HepG2 (cell line): ENCODE data around the gene GMPR. TPM values are rescaled to one million over a fixed set of nuclear protein-coding genes. Genes with fewer than 3 reads are reported as not detected.

Experiments used
- ATAC-seq: fragments of 200-7000 bp; cut with Tn5 transposase; 3 replicates; pipeline ENCODE4 v1.9.1; 2020; ENCODE audit warnings: mild to moderate bottlenecking, moderate library complexity
- BruUV-seq: library from RNA; stranded (reverse); fragments of 400-500 nt; replicated peaks from 2 replicates; lab custom pipeline; 2021; lab: Mats Ljungman, UMichigan
- CTCF ChIA-PET: fragments of 300-600 bp; formaldehyde crosslinking; extraction: SDS; loops from one replicate; lab custom pipeline; 2021; ENCODE audit warnings: low total read pairs, inconsistent platforms, low intra/inter-chr PET ratio; lab: Yijun Ruan, JAX
- POLR2A ChIA-PET: fragments of 350-600 bp; sonication (Branson Sonifier 250); formaldehyde crosslinking; loops from one replicate; lab custom pipeline; 2020; ENCODE audit warnings: antibody characterized with exemption, inconsistent platforms; lab: Yijun Ruan, JAX
- DNase-seq: peaks from one replicate; pipeline ENCODE4 v3.0.0-alpha.2; 2015; ENCODE audit warnings: low spot score
- FAIRE-seq: peaks from 3 replicates; lab custom pipeline; 2011; peaks lifted over from hg19 to GRCh38; lab: Jason Lieb, UNC
- H2AFZ ChIP-seq: one replicate; pipeline ENCODE4 v1.6.1; 2011; ENCODE audit warnings: low read length, inconsistent platforms
- H3K27ac ChIP-seq: fragments of 300-600 bp; 3 replicates; pipeline ENCODE4 v1.8.0; 2011; ENCODE audit warnings: mixed run types, mild to moderate bottlenecking, mixed read lengths, low read length, inconsistent platforms; ENCODE audit not compliant: insufficient read depth; ENCODE audit errors: extremely low read length
- H3K27me3 ChIP-seq, 2 experiments: fragments of 200-600 bp in 1 of 2; 2 replicates in 1 of 2; 3 replicates in 1 of 2; pipeline versions ENCODE4 v1.6.0 to v1.8.0; 2011; ENCODE audit warnings: low read length in 2 of 2, mild to moderate bottlenecking in 2 of 2, moderate library complexity in 2 of 2, inconsistent platforms in 1 of 2; ENCODE audit not compliant: insufficient read depth in 2 of 2, control insufficient read depth in 1 of 2
- H3K36me3 ChIP-seq, 2 experiments: fragments of 200-600 bp in 1 of 2; replicated peaks in 1 of 2; 2 replicates in 1 of 2; 3 replicates in 1 of 2; pipeline versions ENCODE4 v1.5.1 to v1.8.0; 2011; ENCODE audit warnings: low read length in 2 of 2, inconsistent platforms in 1 of 2; ENCODE audit not compliant: insufficient read depth in 2 of 2, control insufficient read depth in 1 of 2
- H3K4me1 ChIP-seq: 2 replicates; pipeline ENCODE4 v1.5.1; 2012; ENCODE audit warnings: low read length, inconsistent platforms; ENCODE audit not compliant: insufficient read depth
- H3K4me2 ChIP-seq: 2 replicates; pipeline ENCODE4 v1.6.0; 2011; ENCODE audit warnings: low read depth, low read length, inconsistent platforms
- H3K4me3 ChIP-seq, 3 experiments: fragments of 200-600 bp in 1 of 3; sonication (generic), shearing (Covaris generic) in 1 of 3; replicated peaks in 1 of 3; 2 replicates each; pipeline ENCODE4 v1.5.1; 2011 to 2016; ENCODE audit warnings: low read length in 3 of 3, inconsistent platforms in 2 of 3, low read depth in 2 of 3, mild to moderate bottlenecking in 2 of 3, control low read depth in 1 of 3, mixed read lengths in 1 of 3; ENCODE audit not compliant: insufficient read depth in 1 of 3
- H3K79me2 ChIP-seq: one replicate; pipeline ENCODE4 v1.6.1; 2011; ENCODE audit warnings: low read length, inconsistent platforms; ENCODE audit not compliant: insufficient read depth
- H3K9ac ChIP-seq: 2 replicates; pipeline ENCODE4 v1.6.0; 2011; ENCODE audit warnings: mild to moderate bottlenecking, low read depth, low read length, inconsistent platforms; ENCODE audit not compliant: insufficient read depth
- H3K9me3 ChIP-seq: 2 replicates; pipeline ENCODE4 v1.5.1; 2012; ENCODE audit warnings: mild to moderate bottlenecking, low read length
- H4K20me1 ChIP-seq: 2 replicates; pipeline ENCODE4 v1.6.0; 2011; ENCODE audit warnings: inconsistent platforms, mild to moderate bottlenecking, low read length, moderate library complexity; ENCODE audit not compliant: insufficient read depth
- FOSL2 ChIP-seq: sonication (generic); formaldehyde crosslinking; IDR thresholded peaks from 2 replicates; pipeline ENCODE4 v1.4.0; 2020; ENCODE audit warnings: missing genetic modification reagents
- KAT2B ChIP-seq: fragments of 150-350 bp; IDR thresholded peaks from 2 replicates; pipeline ENCODE4 v1.6.1; 2014; ENCODE audit warnings: low read depth, low read length, borderline replicate concordance
- PCBP2 ChIP-seq: fragments of 200-400 bp; formaldehyde crosslinking; optimal IDR thresholded peaks from 2 replicates; pipeline ENCODE3; 2018; ENCODE audit warnings: low read length, low read depth; ENCODE audit not compliant: poor library complexity, severe bottlenecking
- SIN3B ChIP-seq: fragments of 150-350 bp; IDR thresholded peaks from 2 replicates; pipeline ENCODE4 v1.6.1; 2014; ENCODE audit warnings: low read length
- TAF15 ChIP-seq: fragments of 200-400 bp; formaldehyde crosslinking; IDR thresholded peaks from one replicate; pipeline ENCODE4 v1.6.1; 2018; ENCODE audit warnings: mild to moderate bottlenecking, low read depth, low read length; ENCODE audit not compliant: poor library complexity, severe bottlenecking
- TBL1XR1 ChIP-seq: fragments of 150-350 bp; IDR thresholded peaks from 2 replicates; pipeline ENCODE4 v1.6.1; 2014; ENCODE audit warnings: borderline replicate concordance, low read length; ENCODE audit not compliant: partially characterized antibody
- ZNF234 ChIP-seq: sonication (generic); formaldehyde crosslinking; conservative IDR thresholded peaks from 2 replicates; pipeline ENCODE4 v1.5.1; 2020; ENCODE audit warnings: mild to moderate bottlenecking, missing genetic modification reagents
- ZNF34 ChIP-seq: sonication (generic); formaldehyde crosslinking; IDR thresholded peaks from 2 replicates; pipeline ENCODE4 v1.4.0; 2020; ENCODE audit warnings: mild to moderate bottlenecking, missing genetic modification reagents, borderline replicate concordance
- ZNF761 ChIP-seq: sonication (generic); formaldehyde crosslinking; conservative IDR thresholded peaks from 2 replicates; pipeline ENCODE4 v1.4.0; 2020; ENCODE audit warnings: mild to moderate bottlenecking, missing genetic modification reagents
- ZNF850 ChIP-seq: sonication (generic); formaldehyde crosslinking; conservative IDR thresholded peaks from 2 replicates; pipeline ENCODE4 v1.9.0; 2021; ENCODE audit warnings: mild to moderate bottlenecking, missing genetic modification reagents
- WGBS: methylation state at CpG from one replicate; pipeline ENCODE4 v1.1.6; 2017; ENCODE audit warnings: low lambda C conversion rate; 5-methylcytosine and 5-hydroxymethylcytosine counted together
- in situ Hi-C: cut with HindIII; loops from 2 replicates; pipeline ENCODE4 v1.10.0; 2017; ENCODE audit warnings: low pct_unique_long_range_greater_than_20kb; ENCODE audit not compliant: extremely low pct_ligation_motif_present
- intact Hi-C: fragments of 100-400 bp; cut with micrococcal nuclease; formaldehyde crosslinking; loops from one replicate; pipeline ENCODE4 v1.10.0; 2022; ENCODE audit not compliant: unreplicated experiment
- polyA plus RNA-seq, 8 experiments: library from polyadenylated mRNA; depleted of rRNA in 3 of 8; stranded (reverse) in 7 of 8; unstranded in 1 of 8; fragments of >200 nt; fragmentation: Illumina TruSeq in 4 of 8; extraction: Trizol in 4 of 8; gene quantifications; 2 replicates each; pipeline versions ENCODE4 v1.2.1 to v1.2.3, GENCODE V29; 2011 to 2016; ENCODE audit warnings: low read depth in 4 of 8, missing spikeins in 1 of 8, mixed read lengths in 1 of 8; ENCODE audit not compliant: insufficient read depth in 1 of 8
- total RNA-seq, 5 experiments: library from RNA; depleted of rRNA; stranded (reverse); fragments of >200 nt; fragmentation: Illumina TruSeq; extraction: Trizol; gene quantifications; 2 replicates each; pipeline ENCODE4 v1.2.3, GENCODE V29; 2016; ENCODE audit warnings: low read depth in 1 of 5
- TF ChIP-seq, protein P1 (sequence below): sonication (generic); formaldehyde crosslinking; IDR thresholded peaks from 2 replicates; pipeline ENCODE4 v1.5.1; 2020; ENCODE audit warnings: mild to moderate bottlenecking, missing genetic modification reagents, moderate library complexity
- TF ChIP-seq, protein P2 (sequence below): sonication (generic); formaldehyde crosslinking; IDR thresholded peaks from 2 replicates; pipeline ENCODE4 v1.4.0; 2020; ENCODE audit warnings: missing genetic modification reagents, borderline replicate concordance
- TF ChIP-seq, protein P3 (sequence below): IDR thresholded peaks from 2 replicates; pipeline ENCODE4 v1.6.1; 2016; ENCODE audit warnings: control low read depth

The GMPR gene
- total and polyA plus RNA-seq, 2 of the 13 experiments (the other 11 are each of a cell fraction or from before 2014, with no cell fraction given) = not detected

DNA sequence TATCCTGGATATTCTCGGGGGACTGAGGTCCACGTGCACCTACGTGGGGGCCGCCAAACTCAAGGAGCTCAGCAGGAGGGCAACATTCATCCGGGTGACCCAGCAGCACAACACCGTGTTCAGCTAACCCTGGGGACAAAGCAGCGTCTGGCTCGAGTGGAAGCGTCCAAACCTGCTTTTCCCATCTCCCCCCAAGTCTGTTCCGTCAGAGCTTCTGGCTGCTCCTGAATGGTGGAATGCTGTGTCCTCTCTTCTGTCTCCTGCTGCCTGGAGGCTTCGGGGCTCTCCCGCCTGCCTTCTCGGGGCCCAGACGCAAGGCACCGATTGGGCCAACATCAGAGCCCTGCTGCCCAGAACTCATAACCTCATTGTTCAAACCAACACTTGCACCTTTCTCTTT lies 56.7 kb downstream of the GMPR start:
- DNase-seq (no peak), FAIRE-seq (no peak)
- in situ Hi-C loops = no loop called here
- H4K20me1 ChIP-seq = no peaks in the 10 kb centered on the region
- TF ChIP-seq, protein P1, sequence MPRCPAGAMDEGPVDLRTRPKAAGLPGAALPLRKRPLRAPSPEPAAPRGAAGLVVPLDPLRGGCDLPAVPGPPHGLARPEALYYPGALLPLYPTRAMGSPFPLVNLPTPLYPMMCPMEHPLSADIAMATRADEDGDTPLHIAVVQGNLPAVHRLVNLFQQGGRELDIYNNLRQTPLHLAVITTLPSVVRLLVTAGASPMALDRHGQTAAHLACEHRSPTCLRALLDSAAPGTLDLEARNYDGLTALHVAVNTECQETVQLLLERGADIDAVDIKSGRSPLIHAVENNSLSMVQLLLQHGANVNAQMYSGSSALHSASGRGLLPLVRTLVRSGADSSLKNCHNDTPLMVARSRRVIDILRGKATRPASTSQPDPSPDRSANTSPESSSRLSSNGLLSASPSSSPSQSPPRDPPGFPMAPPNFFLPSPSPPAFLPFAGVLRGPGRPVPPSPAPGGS (CRISPR knock-in tag) = no peak
- TF ChIP-seq, protein P2, sequence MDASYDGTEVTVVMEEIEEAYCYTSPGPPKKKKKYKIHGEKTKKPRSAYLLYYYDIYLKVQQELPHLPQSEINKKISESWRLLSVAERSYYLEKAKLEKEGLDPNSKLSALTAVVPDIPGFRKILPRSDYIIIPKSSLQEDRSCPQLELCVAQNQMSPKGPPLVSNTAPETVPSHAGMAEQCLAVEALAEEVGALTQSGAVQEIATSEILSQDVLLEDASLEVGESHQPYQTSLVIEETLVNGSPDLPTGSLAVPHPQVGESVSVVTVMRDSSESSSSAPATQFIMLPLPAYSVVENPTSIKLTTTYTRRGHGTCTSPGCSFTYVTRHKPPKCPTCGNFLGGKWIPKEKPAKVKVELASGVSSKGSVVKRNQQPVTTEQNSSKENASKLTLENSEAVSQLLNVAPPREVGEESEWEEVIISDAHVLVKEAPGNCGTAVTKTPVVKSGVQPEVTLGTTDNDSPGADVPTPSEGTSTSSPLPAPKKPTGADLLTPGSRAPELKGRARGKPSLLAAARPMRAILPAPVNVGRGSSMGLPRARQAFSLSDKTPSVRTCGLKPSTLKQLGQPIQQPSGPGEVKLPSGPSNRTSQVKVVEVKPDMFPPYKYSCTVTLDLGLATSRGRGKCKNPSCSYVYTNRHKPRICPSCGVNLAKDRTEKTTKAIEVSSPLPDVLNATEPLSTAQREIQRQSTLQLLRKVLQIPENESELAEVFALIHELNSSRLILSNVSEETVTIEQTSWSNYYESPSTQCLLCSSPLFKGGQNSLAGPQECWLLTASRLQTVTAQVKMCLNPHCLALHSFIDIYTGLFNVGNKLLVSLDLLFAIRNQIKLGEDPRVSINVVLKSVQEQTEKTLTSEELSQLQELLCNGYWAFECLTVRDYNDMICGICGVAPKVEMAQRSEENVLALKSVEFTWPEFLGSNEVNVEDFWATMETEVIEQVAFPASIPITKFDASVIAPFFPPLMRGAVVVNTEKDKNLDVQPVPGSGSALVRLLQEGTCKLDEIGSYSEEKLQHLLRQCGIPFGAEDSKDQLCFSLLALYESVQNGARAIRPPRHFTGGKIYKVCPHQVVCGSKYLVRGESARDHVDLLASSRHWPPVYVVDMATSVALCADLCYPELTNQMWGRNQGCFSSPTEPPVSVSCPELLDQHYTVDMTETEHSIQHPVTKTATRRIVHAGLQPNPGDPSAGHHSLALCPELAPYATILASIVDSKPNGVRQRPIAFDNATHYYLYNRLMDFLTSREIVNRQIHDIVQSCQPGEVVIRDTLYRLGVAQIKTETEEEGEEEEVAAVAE = no peak
- TF ChIP-seq PCBP2 (no peak), TBL1XR1 (no peak), ZNF850 (CRISPR knock-in tag) (no peak), FOSL2 (no peak), TAF15 (no peak), SIN3B (no peak), KAT2B (no peak), ZNF761 (CRISPR knock-in tag) (no peak), ZNF34 (no peak), ZNF234 (no peak)
- TF ChIP-seq, protein P3, sequence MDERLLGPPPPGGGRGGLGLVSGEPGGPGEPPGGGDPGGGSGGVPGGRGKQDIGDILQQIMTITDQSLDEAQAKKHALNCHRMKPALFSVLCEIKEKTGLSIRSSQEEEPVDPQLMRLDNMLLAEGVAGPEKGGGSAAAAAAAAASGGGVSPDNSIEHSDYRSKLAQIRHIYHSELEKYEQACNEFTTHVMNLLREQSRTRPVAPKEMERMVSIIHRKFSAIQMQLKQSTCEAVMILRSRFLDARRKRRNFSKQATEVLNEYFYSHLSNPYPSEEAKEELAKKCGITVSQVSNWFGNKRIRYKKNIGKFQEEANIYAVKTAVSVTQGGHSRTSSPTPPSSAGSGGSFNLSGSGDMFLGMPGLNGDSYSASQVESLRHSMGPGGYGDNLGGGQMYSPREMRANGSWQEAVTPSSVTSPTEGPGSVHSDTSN = no peak
- TF ChIP-seq, all 625 proteins: peak for 0
- H3K27me3 ChIP-seq = peaks cover 4 to 14% of the 10 kb centered on the region in 2 experiments; a peak in 3 of 5 replicates
- H3K79me2 ChIP-seq = no peaks in the 10 kb centered on the region
- H3K9ac ChIP-seq = no peak overlapping the region
- POLR2A ChIA-PET = no interaction called here
- no peaks in the 10 kb centered on the region for H3K9me3 ChIP-seq
- intact Hi-C loops = no loop called here
- no TSS peak for BruUV-seq
- H2AFZ ChIP-seq = no peak overlapping the region
- peaks cover 6% of the 10 kb centered on the region; the same call in 1 of the 2 replicates for H3K4me1 ChIP-seq
- H3K27ac ChIP-seq = no peak overlapping the region
- CTCF ChIA-PET = no interaction called here
- ATAC-seq = no peak; the same call in 2 of the 3 replicates
- no peak overlapping the region for H3K4me2 ChIP-seq
- 70% methylated on average over 10 of the region's 15 CpGs for WGBS
- H3K36me3 ChIP-seq = no peaks in the 10 kb centered on the region
- no peak overlapping the region for H3K4me3 ChIP-seq
